ENCODE measurements around the gene BID.

Gene BID

GRCh38 chr22:17738386-17739128, 35.7 kb downstream of the BID start:
- no peak for TF ChIP-seq CTCF (IDR thresholded peaks at IDR 0.05; ENCODE audit: control extremely low read depth, extremely low read depth, low read depth, missing control alignments)
- ChIA-PET CTCF (interaction anchor here (1.0 to 8.4 kb wide), 5 partner anchors 7 to 339 kb away, joined by 3 to 66 read pairs (median 7); partner anchors contain the start of genes BID and PEX26), POLR2A (no interaction called here)
- DNase-seq (ENCODE audit: extremely low spot score) = no peak

GRCh38 chr22:17734187-17734586, 40.1 kb downstream of the BID start:
- ChIA-PET POLR2A (interaction anchor here (0.6 kb wide), 1 partner anchor 8 kb away, joined by 6 read pairs; no protein-coding TSS in a partner anchor), CTCF (interaction anchor here (0.9 to 2.9 kb wide), 8 partner anchors 9 to 342 kb away, joined by 3 to 23 read pairs (median 4); no protein-coding TSS in a partner anchor)
- no peak for DNase-seq (ENCODE audit: extremely low spot score)
- no peak for TF ChIP-seq CTCF (IDR thresholded peaks at IDR 0.05; ENCODE audit: control extremely low read depth, extremely low read depth, low read depth, missing control alignments)

DNA sequence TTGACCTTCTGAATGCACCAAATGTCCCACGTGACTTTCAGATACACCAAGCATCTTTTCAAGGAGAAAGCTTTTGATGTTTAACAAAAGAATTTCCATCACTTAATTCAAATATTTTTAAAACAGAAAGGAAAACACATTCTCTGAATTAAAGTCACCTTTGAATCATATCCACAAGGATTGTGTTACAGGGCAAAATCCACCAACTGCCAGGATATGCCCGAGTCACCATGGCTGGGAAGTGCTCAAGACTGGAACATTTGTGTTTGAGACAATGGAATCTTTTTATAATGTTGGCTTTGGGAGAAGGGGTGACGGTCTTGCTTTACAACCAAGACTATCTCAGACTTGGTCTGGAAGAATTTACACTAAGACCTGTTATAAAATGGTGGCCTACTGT, 40.8 kb downstream of the BID start:
- POLR2A ChIA-PET = interaction anchor here (0.5 kb wide), 1 partner anchor 149 kb away, joined by 6 read pairs; no protein-coding TSS in a partner anchor
- CTCF ChIA-PET = interaction anchor here (1.1 to 2.9 kb wide), 4 partner anchors 10 to 175 kb away, joined by 4 to 23 read pairs (median 8); no protein-coding TSS in a partner anchor
- no peak for DNase-seq (ENCODE audit: extremely low spot score)
- no peak for TF ChIP-seq CTCF (IDR thresholded peaks at IDR 0.05; ENCODE audit: control extremely low read depth, extremely low read depth, low read depth, missing control alignments)

- ChIA-PET CTCF (interaction anchor here (0.7 to 4.4 kb wide), 3 partner anchors 10 to 561 kb away, joined by 3 to 36 read pairs (median 3); no protein-coding TSS in a partner anchor), POLR2A (no interaction called here)
- TF ChIP-seq CTCF (IDR thresholded peaks at IDR 0.05; ENCODE audit: control extremely low read depth, extremely low read depth, low read depth, missing control alignments) = no peak
- DNase-seq (ENCODE audit: extremely low spot score) = no peak
These were observed 41.9 kb downstream of the BID start for GRCh38 chr22:17732251-17732854.

GRCh38 chr22:17729561-17729960, 44.7 kb downstream of the BID start:
- POLR2A ChIA-PET = no interaction called here
- TF ChIP-seq CTCF (IDR thresholded peaks at IDR 0.05; ENCODE audit: control extremely low read depth, extremely low read depth, low read depth, missing control alignments) = no peak
- CTCF ChIA-PET = interaction anchor here (1.5 to 4.4 kb wide), 2 partner anchors 13 to 55 kb away, joined by 4 to 36 read pairs; no protein-coding TSS in a partner anchor
- DNase-seq (ENCODE audit: extremely low spot score) = no peak

DNA sequence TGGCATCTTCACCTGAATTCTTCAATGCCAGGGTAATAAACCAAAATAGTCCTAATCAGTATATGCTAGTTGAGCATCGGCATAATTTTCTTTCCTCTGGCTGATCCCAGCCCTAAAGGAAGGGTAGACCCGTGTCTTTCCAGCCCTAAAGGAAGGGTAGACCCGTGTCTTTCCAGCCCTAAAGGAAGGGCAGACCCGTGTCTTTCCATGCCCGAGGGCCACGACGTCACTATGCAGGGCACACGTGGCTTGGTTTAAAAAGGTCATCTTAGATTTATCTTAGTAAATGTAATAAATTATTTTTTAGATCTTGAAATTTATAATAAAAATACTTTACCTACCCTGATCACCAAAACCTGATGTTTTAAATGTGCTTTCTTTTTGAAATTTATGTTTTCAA, 45.5 kb downstream of the BID start:
- ChIA-PET POLR2A (no interaction called here), CTCF (interaction anchor here (1.5 to 4.4 kb wide), 2 partner anchors 14 to 56 kb away, joined by 4 to 36 read pairs; no protein-coding TSS in a partner anchor)
- DNase-seq (ENCODE audit: extremely low spot score) = no peak
- TF ChIP-seq CTCF (IDR thresholded peaks at IDR 0.05; ENCODE audit: control extremely low read depth, extremely low read depth, low read depth, missing control alignments) = no peak

Measured in GM10248 (cell line).